ENCODE results near the gene RYR2.

DNA sequence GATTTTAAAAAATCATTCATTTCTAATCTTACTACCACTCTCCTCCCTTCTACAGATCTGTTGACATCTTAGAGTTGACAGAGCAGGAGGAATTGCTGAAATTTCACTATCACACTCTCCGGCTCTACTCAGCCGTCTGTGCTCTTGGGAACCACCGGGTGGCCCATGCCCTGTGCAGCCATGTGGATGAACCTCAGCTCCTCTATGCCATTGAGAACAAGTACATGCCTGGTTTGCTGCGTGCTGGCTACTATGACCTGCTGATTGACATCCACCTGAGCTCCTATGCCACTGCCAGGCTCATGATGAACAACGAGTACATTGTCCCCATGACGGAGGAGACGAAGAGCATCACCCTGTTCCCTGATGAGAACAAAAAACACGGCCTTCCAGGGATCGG, 572.0 kb downstream of the RYR2 start:
- TF ChIP-seq, protein P1, sequence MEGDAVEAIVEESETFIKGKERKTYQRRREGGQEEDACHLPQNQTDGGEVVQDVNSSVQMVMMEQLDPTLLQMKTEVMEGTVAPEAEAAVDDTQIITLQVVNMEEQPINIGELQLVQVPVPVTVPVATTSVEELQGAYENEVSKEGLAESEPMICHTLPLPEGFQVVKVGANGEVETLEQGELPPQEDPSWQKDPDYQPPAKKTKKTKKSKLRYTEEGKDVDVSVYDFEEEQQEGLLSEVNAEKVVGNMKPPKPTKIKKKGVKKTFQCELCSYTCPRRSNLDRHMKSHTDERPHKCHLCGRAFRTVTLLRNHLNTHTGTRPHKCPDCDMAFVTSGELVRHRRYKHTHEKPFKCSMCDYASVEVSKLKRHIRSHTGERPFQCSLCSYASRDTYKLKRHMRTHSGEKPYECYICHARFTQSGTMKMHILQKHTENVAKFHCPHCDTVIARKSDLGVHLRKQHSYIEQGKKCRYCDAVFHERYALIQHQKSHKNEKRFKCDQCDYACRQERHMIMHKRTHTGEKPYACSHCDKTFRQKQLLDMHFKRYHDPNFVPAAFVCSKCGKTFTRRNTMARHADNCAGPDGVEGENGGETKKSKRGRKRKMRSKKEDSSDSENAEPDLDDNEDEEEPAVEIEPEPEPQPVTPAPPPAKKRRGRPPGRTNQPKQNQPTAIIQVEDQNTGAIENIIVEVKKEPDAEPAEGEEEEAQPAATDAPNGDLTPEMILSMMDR (IDR thresholded peaks at IDR 0.05) = no peak
- TF ChIP-seq POLR2A (IDR thresholded peaks at IDR 0.05) = no peak
